ENCODE data around the gene RBM44.

The RBM44 gene

DNA sequence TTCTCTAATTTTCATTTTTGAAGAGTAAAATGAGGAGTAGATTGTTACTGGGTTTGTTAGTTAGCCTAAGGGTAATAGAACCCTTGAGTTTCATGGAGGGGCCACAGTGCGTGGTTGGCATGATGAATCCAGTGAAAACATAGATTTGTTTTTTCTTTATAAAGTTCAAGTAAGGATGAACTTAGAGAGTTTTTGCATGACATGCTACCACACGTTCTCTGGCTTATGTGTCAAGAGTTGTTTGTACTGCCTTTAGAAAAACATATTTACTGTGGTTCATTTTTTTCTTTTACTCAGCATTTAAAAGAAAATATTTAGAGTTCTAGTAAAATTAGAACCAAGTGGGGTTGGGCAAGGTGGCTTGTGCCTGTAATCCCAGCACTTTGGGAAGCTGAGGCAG lies 21.8 kb downstream of the RBM44 start:
- TF ChIP-seq EZH2 (optimal IDR thresholded peaks at IDR 0.05; ENCODE audit: low read depth, low read length) (no peak), EZH2phosphoT487 (IDR thresholded peaks at IDR 0.05; ENCODE audit: low read length) (no peak), CTCF (IDR thresholded peaks at IDR 0.05; ENCODE audit: low read length) (no peak)
- DNase-seq, result no peak
- Histone ChIP-seq H2AFZ (ENCODE audit: low read length) (no peak overlapping the region), H3K27me3 (replicated peaks; ENCODE audit: insufficient read depth, low read length) (no peaks in the 10 kb centered on the region), H3K27ac (ENCODE audit: low read length) (no peak overlapping the region), H3K9me2 (replicated peaks; ENCODE audit: insufficient read depth, low read length) (no peaks in the 10 kb centered on the region), H3K4me1 (ENCODE audit: low read length) (no peaks in the 10 kb centered on the region), H3K4me3 (ENCODE audit: low read length) (no peak overlapping the region), H3K79me2 (ENCODE audit: low read length) (no peaks in the 10 kb centered on the region), H3K9me3 (replicated peaks; ENCODE audit: insufficient read depth, low read length) (no peaks in the 10 kb centered on the region), H3F3A (ENCODE audit: insufficient read depth, low read length) (no peaks in the 10 kb centered on the region), H3K4me2 (ENCODE audit: low read depth, low read length) (no peak overlapping the region), H3K9ac (ENCODE audit: low read length) (no peak overlapping the region), H4K20me1 (ENCODE audit: insufficient read depth, low read length) (no peaks in the 10 kb centered on the region), H3K36me3 (replicated peaks; ENCODE audit: insufficient read depth, low read length) (no peaks in the 10 kb centered on the region)

DNA sequence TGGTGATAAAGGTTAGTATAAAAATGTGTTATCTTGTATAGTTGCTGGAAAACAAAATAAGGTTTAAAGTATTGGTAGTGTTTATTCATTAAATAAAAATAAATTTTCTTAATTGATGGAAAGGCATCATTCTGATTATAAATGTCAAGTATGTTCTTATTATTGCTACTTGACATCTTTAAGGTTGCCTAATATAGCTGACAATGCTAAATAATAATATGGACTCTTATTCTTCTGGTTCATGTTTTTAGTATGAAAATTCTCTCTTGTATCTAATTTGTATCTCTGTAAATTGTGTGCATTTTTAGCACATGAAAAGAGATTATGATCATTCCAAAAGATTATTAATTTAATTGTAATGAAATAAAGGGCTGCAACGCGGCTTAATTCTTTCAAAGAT lies 25.0 kb downstream of the RBM44 start:
- Histone ChIP-seq H3K4me3 (ENCODE audit: low read length) (no peak overlapping the region), H3F3A (ENCODE audit: insufficient read depth, low read length) (no peaks in the 10 kb centered on the region), H3K36me3 (replicated peaks; ENCODE audit: insufficient read depth, low read length) (no peaks in the 10 kb centered on the region), H3K4me1 (ENCODE audit: low read length) (no peaks in the 10 kb centered on the region), H2AFZ (ENCODE audit: low read length) (no peak overlapping the region), H3K27me3 (replicated peaks; ENCODE audit: insufficient read depth, low read length) (no peaks in the 10 kb centered on the region), H3K27ac (ENCODE audit: low read length) (no peak overlapping the region), H3K79me2 (ENCODE audit: low read length) (no peaks in the 10 kb centered on the region), H3K9me2 (replicated peaks; ENCODE audit: insufficient read depth, low read length) (no peaks in the 10 kb centered on the region), H4K20me1 (ENCODE audit: insufficient read depth, low read length) (no peaks in the 10 kb centered on the region), H3K4me2 (ENCODE audit: low read depth, low read length) (no peak overlapping the region), H3K9ac (ENCODE audit: low read length) (no peak overlapping the region), H3K9me3 (replicated peaks; ENCODE audit: insufficient read depth, low read length) (no peaks in the 10 kb centered on the region)
- no peak for DNase-seq
- TF ChIP-seq CTCF (IDR thresholded peaks at IDR 0.05; ENCODE audit: low read length) (no peak), EZH2phosphoT487 (IDR thresholded peaks at IDR 0.05; ENCODE audit: low read length) (no peak), EZH2 (optimal IDR thresholded peaks at IDR 0.05; ENCODE audit: low read depth, low read length) (no peak)

GRCh38 chr2:237824085-237824484 lies 25.5 kb downstream of the RBM44 start:
- no peak overlapping the region for H3K4me2 ChIP-seq (ENCODE audit: low read depth, low read length)

More at GRCh38 chr2:237824085-237824484, 25.5 kb downstream of the RBM44 start:
- Histone ChIP-seq H2AFZ (ENCODE audit: low read length) (no peak overlapping the region), H4K20me1 (ENCODE audit: insufficient read depth, low read length) (no peaks in the 10 kb centered on the region), H3K4me3 (ENCODE audit: low read length) (no peak overlapping the region), H3K9ac (ENCODE audit: low read length) (no peak overlapping the region), H3K9me2 (replicated peaks; ENCODE audit: insufficient read depth, low read length) (no peaks in the 10 kb centered on the region), H3F3A (ENCODE audit: insufficient read depth, low read length) (no peaks in the 10 kb centered on the region), H3K9me3 (replicated peaks; ENCODE audit: insufficient read depth, low read length) (no peaks in the 10 kb centered on the region), H3K27me3 (replicated peaks; ENCODE audit: insufficient read depth, low read length) (no peaks in the 10 kb centered on the region), H3K27ac (ENCODE audit: low read length) (no peak overlapping the region), H3K36me3 (replicated peaks; ENCODE audit: insufficient read depth, low read length) (no peaks in the 10 kb centered on the region), H3K79me2 (ENCODE audit: low read length) (no peaks in the 10 kb centered on the region), H3K4me1 (ENCODE audit: low read length) (no peaks in the 10 kb centered on the region)
- no peak for DNase-seq
- no peak for TF ChIP-seq EZH2phosphoT487 (IDR thresholded peaks at IDR 0.05; ENCODE audit: low read length)
- TF ChIP-seq CTCF (IDR thresholded peaks at IDR 0.05; ENCODE audit: low read length), result no peak
- TF ChIP-seq EZH2 (optimal IDR thresholded peaks at IDR 0.05; ENCODE audit: low read depth, low read length), result no peak

Data from MM.1S (cell line).